ENCODE measurements around the gene ADAD2.

ADAD2 gene

GRCh38 chr16:84218956-84219355 lies 28.0 kb downstream of the ADAD2 start:
- no peaks in the 10 kb centered on the region for H3K27me3 ChIP-seq (ENCODE audit: insufficient read depth, low read length)
- H3K36me3 ChIP-seq (ENCODE audit: insufficient read depth, low read depth, low read length) = no peaks in the 10 kb centered on the region
- no peaks in the 10 kb centered on the region for H3K9me3 ChIP-seq (ENCODE audit: insufficient read depth, low read depth, low read length)
- H3K4me3 ChIP-seq (ENCODE audit: low read length) = no peak overlapping the region
- no peak overlapping the region for H3K27ac ChIP-seq (ENCODE audit: low read length)
- no peaks in the 10 kb centered on the region for H3K4me1 ChIP-seq (ENCODE audit: insufficient read depth, low read length)
- no peak overlapping the region for H3K9ac ChIP-seq (ENCODE audit: low read depth, low read length)

DNA sequence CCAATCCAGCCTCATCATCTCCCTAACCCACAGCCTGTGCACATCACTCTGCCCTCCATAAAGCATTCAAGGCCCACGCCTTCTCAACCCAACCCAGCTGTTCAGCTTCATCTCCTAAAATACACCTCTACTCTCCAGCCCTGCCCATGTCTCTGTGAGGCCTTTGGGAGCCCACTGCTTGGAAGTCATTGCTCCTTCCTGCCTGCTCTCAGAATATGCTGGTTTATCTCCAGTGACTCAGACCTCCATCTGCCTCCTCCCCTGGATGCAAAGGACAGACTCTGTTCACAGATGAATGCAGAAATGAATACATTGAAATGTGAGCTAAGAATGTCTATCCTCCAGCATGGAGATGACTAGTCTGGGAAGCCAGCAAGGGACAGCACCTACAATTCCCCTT lies 29.9 kb downstream of the ADAD2 start:
- no peaks in the 10 kb centered on the region for H3K4me1 ChIP-seq (ENCODE audit: insufficient read depth, low read length)
- H3K9ac ChIP-seq (ENCODE audit: low read depth, low read length) = no peak overlapping the region
- no peaks in the 10 kb centered on the region for H3K27me3 ChIP-seq (ENCODE audit: insufficient read depth, low read length)
- H3K9me3 ChIP-seq (ENCODE audit: insufficient read depth, low read depth, low read length) = no peaks in the 10 kb centered on the region
- H3K27ac ChIP-seq (ENCODE audit: low read length) = no peak overlapping the region
- no peak overlapping the region for H3K4me3 ChIP-seq (ENCODE audit: low read length)
- no peaks in the 10 kb centered on the region for H3K36me3 ChIP-seq (ENCODE audit: insufficient read depth, low read depth, low read length)

DNA sequence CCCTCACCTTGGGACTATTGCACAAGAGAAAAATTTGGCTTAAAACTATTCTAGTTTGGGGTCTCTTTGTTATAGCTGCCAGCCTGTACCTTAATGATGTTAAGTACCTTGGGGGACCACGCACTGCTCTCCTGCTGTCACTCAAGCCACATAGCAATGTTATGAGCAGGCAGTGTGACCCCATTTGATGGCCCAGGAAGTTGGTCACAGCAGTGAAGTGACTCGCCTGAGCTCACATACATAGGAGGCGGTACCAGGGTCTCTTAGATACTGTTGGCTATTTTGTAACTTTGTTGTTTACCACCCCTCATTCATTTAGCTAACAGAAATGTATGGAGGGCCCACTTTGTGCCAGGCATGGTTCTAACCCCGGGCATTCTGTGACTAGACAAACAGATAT lies 32.5 kb downstream of the ADAD2 start:
- Histone ChIP-seq H3K4me1 (ENCODE audit: insufficient read depth, low read length) (peaks cover 3% of the 10 kb centered on the region; the same call in 1 of the 2 replicates), H3K27me3 (ENCODE audit: insufficient read depth, low read length) (no peaks in the 10 kb centered on the region), H3K27ac (ENCODE audit: low read length) (no peak overlapping the region), H3K9ac (ENCODE audit: low read depth, low read length) (no peak overlapping the region), H3K36me3 (ENCODE audit: insufficient read depth, low read depth, low read length) (no peaks in the 10 kb centered on the region), H3K9me3 (ENCODE audit: insufficient read depth, low read depth, low read length) (no peaks in the 10 kb centered on the region), H3K4me3 (ENCODE audit: low read length) (no peak overlapping the region)

DNA sequence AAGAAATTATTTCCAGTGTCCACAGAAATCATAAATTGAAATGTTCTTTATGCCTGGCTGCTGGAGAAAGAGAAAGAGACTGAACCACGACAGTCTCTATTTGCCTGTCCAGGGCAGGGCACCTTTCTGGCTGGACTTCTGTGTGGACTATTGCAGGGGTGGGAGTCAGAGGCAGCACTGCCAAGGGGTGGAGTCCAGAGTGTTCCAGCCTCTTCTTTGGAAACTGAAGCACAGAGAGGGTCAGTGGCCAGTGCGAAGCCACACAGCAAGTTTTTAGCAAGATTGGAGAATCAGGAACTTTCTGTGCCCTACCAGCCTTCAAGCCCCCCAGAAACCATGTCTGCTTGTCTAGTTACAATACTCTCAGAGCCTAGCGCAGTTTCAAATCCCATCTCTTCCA lies 33.6 kb downstream of the ADAD2 start:
- Histone ChIP-seq H3K9me3 (ENCODE audit: insufficient read depth, low read depth, low read length) (no peaks in the 10 kb centered on the region), H3K27me3 (ENCODE audit: insufficient read depth, low read length) (no peaks in the 10 kb centered on the region), H3K9ac (ENCODE audit: low read depth, low read length) (no peak overlapping the region), H3K4me3 (ENCODE audit: low read length) (no peak overlapping the region), H3K36me3 (ENCODE audit: insufficient read depth, low read depth, low read length) (no peaks in the 10 kb centered on the region), H3K4me1 (ENCODE audit: insufficient read depth, low read length) (peaks cover 3% of the 10 kb centered on the region; the same call in 1 of the 2 replicates), H3K27ac (ENCODE audit: low read length) (no peak overlapping the region)

- no peaks in the 10 kb centered on the region for H3K9me3 ChIP-seq (ENCODE audit: insufficient read depth, low read depth, low read length)
- H3K27ac ChIP-seq (ENCODE audit: low read length) = no peak overlapping the region
- no peak overlapping the region for H3K4me3 ChIP-seq (ENCODE audit: low read length)
- no peak overlapping the region for H3K9ac ChIP-seq (ENCODE audit: low read depth, low read length)
- H3K4me1 ChIP-seq (ENCODE audit: insufficient read depth, low read length) = peaks cover 3% of the 10 kb centered on the region; the same call in 1 of the 2 replicates
- no peaks in the 10 kb centered on the region for H3K36me3 ChIP-seq (ENCODE audit: insufficient read depth, low read depth, low read length)
- no peaks in the 10 kb centered on the region for H3K27me3 ChIP-seq (ENCODE audit: insufficient read depth, low read length)
Measured at GRCh38 chr16:84225126-84225525, 34.2 kb downstream of the ADAD2 start.

- H3K36me3 ChIP-seq (ENCODE audit: insufficient read depth, low read depth, low read length) = no peaks in the 10 kb centered on the region
- H3K9me3 ChIP-seq (ENCODE audit: insufficient read depth, low read depth, low read length) = no peaks in the 10 kb centered on the region
- H3K27ac ChIP-seq (ENCODE audit: low read length) = no peak overlapping the region
- no peak overlapping the region for H3K9ac ChIP-seq (ENCODE audit: low read depth, low read length)
- H3K4me1 ChIP-seq (ENCODE audit: insufficient read depth, low read length) = peaks cover 3% of the 10 kb centered on the region; the same call in 1 of the 2 replicates
- no peaks in the 10 kb centered on the region for H3K27me3 ChIP-seq (ENCODE audit: insufficient read depth, low read length)
- no peak overlapping the region for H3K4me3 ChIP-seq (ENCODE audit: low read length)
Measured at GRCh38 chr16:84225571-84225970, 34.6 kb downstream of the ADAD2 start.

DNA sequence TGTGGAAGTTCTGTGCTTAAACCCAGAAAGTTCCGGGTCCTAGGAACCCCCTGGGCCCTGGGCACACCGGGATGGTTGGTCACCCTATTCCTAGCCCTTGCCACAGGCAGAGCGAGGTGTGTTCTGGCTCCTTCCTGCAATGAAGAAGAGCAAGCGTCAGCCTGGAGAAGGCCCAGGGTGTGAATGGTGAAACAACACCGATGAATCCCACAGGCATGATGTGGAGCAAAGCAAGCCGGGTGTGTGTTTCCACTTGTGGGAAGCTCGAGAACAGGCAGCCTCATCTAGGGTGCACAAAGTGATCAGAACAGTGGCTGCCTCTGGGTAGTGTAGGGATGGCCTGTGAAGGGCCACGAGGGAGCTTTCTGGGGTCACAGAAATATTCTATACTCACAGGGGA lies 35.1 kb downstream of the ADAD2 start:
- Histone ChIP-seq H3K4me3 (ENCODE audit: low read length) (no peak overlapping the region), H3K27ac (ENCODE audit: low read length) (no peak overlapping the region), H3K4me1 (ENCODE audit: insufficient read depth, low read length) (peaks cover 3% of the 10 kb centered on the region; the same call in 1 of the 2 replicates), H3K27me3 (ENCODE audit: insufficient read depth, low read length) (no peaks in the 10 kb centered on the region), H3K9ac (ENCODE audit: low read depth, low read length) (no peak overlapping the region), H3K9me3 (ENCODE audit: insufficient read depth, low read depth, low read length) (no peaks in the 10 kb centered on the region), H3K36me3 (ENCODE audit: insufficient read depth, low read depth, low read length) (no peaks in the 10 kb centered on the region)

- Histone ChIP-seq H3K27ac (ENCODE audit: low read length) (no peak overlapping the region), H3K4me1 (ENCODE audit: insufficient read depth, low read length) (peaks cover 3% of the 10 kb centered on the region; the same call in 1 of the 2 replicates), H3K27me3 (ENCODE audit: insufficient read depth, low read length) (no peaks in the 10 kb centered on the region), H3K36me3 (ENCODE audit: insufficient read depth, low read depth, low read length) (no peaks in the 10 kb centered on the region), H3K9me3 (ENCODE audit: insufficient read depth, low read depth, low read length) (no peaks in the 10 kb centered on the region), H3K4me3 (ENCODE audit: low read length) (no peak overlapping the region), H3K9ac (ENCODE audit: low read depth, low read length) (no peak overlapping the region)
Measured at GRCh38 chr16:84227548-84227947, 36.6 kb downstream of the ADAD2 start.

- Histone ChIP-seq H3K9me3 (ENCODE audit: insufficient read depth, low read depth, low read length) (no peaks in the 10 kb centered on the region), H3K4me3 (ENCODE audit: low read length) (no peak overlapping the region), H3K27me3 (ENCODE audit: insufficient read depth, low read length) (no peaks in the 10 kb centered on the region), H3K36me3 (ENCODE audit: insufficient read depth, low read depth, low read length) (no peaks in the 10 kb centered on the region), H3K4me1 (ENCODE audit: insufficient read depth, low read length) (peaks cover 3% of the 10 kb centered on the region; the same call in 1 of the 2 replicates), H3K9ac (ENCODE audit: low read depth, low read length) (no peak overlapping the region), H3K27ac (ENCODE audit: low read length) (no peak overlapping the region)
Measured at GRCh38 chr16:84228256-84228838, 37.4 kb downstream of the ADAD2 start.

DNA sequence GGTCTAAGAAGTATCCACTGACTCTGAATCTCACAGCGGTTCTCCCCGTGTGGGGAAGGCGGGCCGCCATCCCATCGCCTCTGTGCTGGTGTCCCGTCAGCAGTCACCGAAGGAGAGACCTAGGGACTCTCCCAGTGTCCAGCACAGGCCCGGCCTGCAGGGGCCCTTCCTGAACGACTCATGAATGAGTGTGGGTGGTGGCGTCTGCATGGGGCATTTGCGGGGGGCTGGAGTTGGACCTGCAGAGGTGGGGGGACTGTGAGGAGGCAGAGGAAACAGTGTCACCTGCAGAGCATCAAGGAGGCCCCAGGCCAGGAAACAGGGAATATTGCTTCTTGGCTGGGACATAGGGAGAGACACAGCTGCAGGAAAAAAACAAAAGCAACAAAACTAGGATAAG lies 38.5 kb downstream of the ADAD2 start:
- no peaks in the 10 kb centered on the region for H3K27me3 ChIP-seq (ENCODE audit: insufficient read depth, low read length)
- H3K27ac ChIP-seq (ENCODE audit: low read length) = no peak overlapping the region

GRCh38 chr16:84232060-84232459 lies 41.1 kb downstream of the ADAD2 start:
- Histone ChIP-seq H3K36me3 (ENCODE audit: insufficient read depth, low read depth, low read length) (no peaks in the 10 kb centered on the region), H3K4me1 (ENCODE audit: insufficient read depth, low read length) (peaks cover 3% of the 10 kb centered on the region; the same call in 1 of the 2 replicates), H3K9me3 (ENCODE audit: insufficient read depth, low read depth, low read length) (no peaks in the 10 kb centered on the region), H3K4me3 (ENCODE audit: low read length) (no peak overlapping the region), H3K9ac (ENCODE audit: low read depth, low read length) (no peak overlapping the region), H3K27me3 (ENCODE audit: insufficient read depth, low read length) (no peaks in the 10 kb centered on the region), H3K27ac (ENCODE audit: low read length) (no peak overlapping the region)

More for the DNA sequence above, 38.5 kb downstream of the ADAD2 start:
- Histone ChIP-seq H3K9ac (ENCODE audit: low read depth, low read length) (no peak overlapping the region), H3K4me1 (ENCODE audit: insufficient read depth, low read length) (peaks cover 3% of the 10 kb centered on the region; the same call in 1 of the 2 replicates), H3K36me3 (ENCODE audit: insufficient read depth, low read depth, low read length) (no peaks in the 10 kb centered on the region), H3K9me3 (ENCODE audit: insufficient read depth, low read depth, low read length) (no peaks in the 10 kb centered on the region), H3K4me3 (ENCODE audit: low read length) (no peak overlapping the region)

- H3K4me1 ChIP-seq (ENCODE audit: insufficient read depth, low read length) = peaks cover 1% of the 10 kb centered on the region; the same call in 1 of the 2 replicates
- H3K27me3 ChIP-seq (ENCODE audit: insufficient read depth, low read length) = no peaks in the 10 kb centered on the region
Measured at GRCh38 chr16:84232969-84233368, 42.0 kb downstream of the ADAD2 start.

More at GRCh38 chr16:84232969-84233368, 42.0 kb downstream of the ADAD2 start:
- Histone ChIP-seq H3K27ac (ENCODE audit: low read length) (no peak overlapping the region), H3K4me3 (ENCODE audit: low read length) (no peak overlapping the region), H3K9ac (ENCODE audit: low read depth, low read length) (no peak overlapping the region), H3K36me3 (ENCODE audit: insufficient read depth, low read depth, low read length) (no peaks in the 10 kb centered on the region), H3K9me3 (ENCODE audit: insufficient read depth, low read depth, low read length) (no peaks in the 10 kb centered on the region)
